Middle frontal gyrus (tissue), 1 donor: ENCODE measurements around the gene ZNF862.

ENCODE experiments used
- DNase-seq: peaks from one replicate; pipeline ENCODE4 v3.0.0-alpha.2; 2015; ENCODE audit warnings: low spot score; ENCODE audit errors: extremely low spot score

ZNF862 gene

GRCh38 chr7:149866139-149866778 lies 28.1 kb downstream of the ZNF862 start:
- DNase-seq = no peak

- DNase-seq = no peak
Measured at GRCh38 chr7:149866779-149867447, 28.7 kb downstream of the ZNF862 start.

- no peak for DNase-seq
Measured at GRCh38 chr7:149867762-149868622, 29.8 kb downstream of the ZNF862 start.

GRCh38 chr7:149868623-149869290 lies 30.6 kb downstream of the ZNF862 start:
- no peak for DNase-seq

- DNase-seq = no peak
Measured at GRCh38 chr7:149869291-149869650, 31.1 kb downstream of the ZNF862 start.

- DNase-seq = no peak
Measured at GRCh38 chr7:149869867-149870266, 31.7 kb downstream of the ZNF862 start.

- DNase-seq = no peak
Measured at GRCh38 chr7:149870274-149870673, 32.1 kb downstream of the ZNF862 start.

GRCh38 chr7:149870701-149871483 lies 32.7 kb downstream of the ZNF862 start:
- no peak for DNase-seq

- DNase-seq = no peak
Measured at GRCh38 chr7:149871576-149871975, 33.4 kb downstream of the ZNF862 start.

GRCh38 chr7:149872419-149873073 lies 34.4 kb downstream of the ZNF862 start:
- DNase-seq = peak; percentile 48

- DNase-seq = peak; percentile 95
Measured at GRCh38 chr7:149873074-149873969, 35.1 kb downstream of the ZNF862 start, which contains the start of gene ATP6V0E2. Gene ATP6V0E2, plus strand, starts transcription at chr7:149873969. Its CDS starts 97 bp downstream, at chr7:149874066.

- DNase-seq = no peak
Measured at GRCh38 chr7:149873970-149874643, 35.9 kb downstream of the ZNF862 start.

- no peak for DNase-seq
Measured at GRCh38 chr7:149874644-149875028, 36.5 kb downstream of the ZNF862 start.

- DNase-seq = no peak
Measured at GRCh38 chr7:149875396-149875795, 37.2 kb downstream of the ZNF862 start.

- no peak for DNase-seq
Measured at GRCh38 chr7:149877890-149878522, 39.8 kb downstream of the ZNF862 start.

- no peak for DNase-seq
Measured at GRCh38 chr7:149878523-149878921, 40.3 kb downstream of the ZNF862 start.

GRCh38 chr7:149879271-149879743 lies 41.1 kb downstream of the ZNF862 start:
- DNase-seq = no peak
